Tibial nerve (tissue), 4 donors: Measurements from ENCODE around the gene RGS5. TPM values are rescaled to one million over a fixed set of nuclear protein-coding genes. Genes with fewer than 3 reads are reported as not detected.

Source experiments
- DNase-seq, 2 donors: peaks; one replicate each; pipeline ENCODE4 v3.0.0-alpha.2; 2019; ENCODE audit warnings: low spot score in 2 of 2
- H3K27ac ChIP-seq, 4 donors: fragments of 200-600 bp; sonication (generic) in 3 of 4; one replicate each; pipeline ENCODE4 v1.5.1; 2017 to 2019; ENCODE audit warnings: mild to moderate bottlenecking in 1 of 4
- H3K27me3 ChIP-seq, 2 donors: fragments of 200-600 bp; sonication (generic) in 1 of 2; one replicate each; pipeline versions ENCODE4 v1.5.1 to v1.6.0; 2017 to 2019
- H3K36me3 ChIP-seq, 3 donors: fragments of 200-600 bp; sonication (generic); one replicate each; pipeline ENCODE4 v1.5.1; 2018 to 2019
- H3K4me1 ChIP-seq, 4 donors: fragments of 200-600 bp; sonication (generic) in 3 of 4; one replicate each; pipeline ENCODE4 v1.5.1; 2017 to 2019
- H3K4me3 ChIP-seq, 4 donors: fragments of 200-600 bp; sonication (generic) in 3 of 4; one replicate each; pipeline ENCODE4 v1.5.1; 2017 to 2019; ENCODE audit warnings: mild to moderate bottlenecking in 1 of 4, moderate library complexity in 1 of 4
- H3K9me3 ChIP-seq, 4 donors: fragments of 200-600 bp; sonication (generic) in 3 of 4; one replicate each; pipeline ENCODE4 v1.5.1; 2017 to 2019
- EP300 ChIP-seq, 2 donors: sonication (generic); formaldehyde crosslinking; IDR thresholded peaks; one replicate each; pipeline ENCODE4 v1.6.1; 2017; ENCODE audit warnings: antibody characterized with exemption in 2 of 2, mild to moderate bottlenecking in 1 of 2
- POLR2A ChIP-seq, 2 donors: fragments of 450-650 bp; IDR thresholded peaks; one replicate each; pipeline ENCODE4 v1.6.1; 2017; ENCODE audit warnings: antibody characterized with exemption in 2 of 2, mild to moderate bottlenecking in 2 of 2, moderate library complexity in 2 of 2
- WGBS, 2 donors: methylation state at CpG; one replicate each; pipeline ENCODE4 v1.1.5; 2018; 5-methylcytosine and 5-hydroxymethylcytosine counted together
- total RNA-seq, 4 donors: library from RNA; depleted of rRNA; stranded (reverse); fragments of >200 nt; gene quantifications; one replicate each; pipeline ENCODE4 v1.1.0, GENCODE V29; 2016
- TF ChIP-seq, protein P1 (sequence below), 5 experiments: fragments of 200-600 bp in 3 of 5; fragments of 450-650 bp in 2 of 5; sonication (generic) in 3 of 5; IDR thresholded peaks; one replicate each; pipeline ENCODE4 v1.5.1; 2016 to 2019; ENCODE audit warnings: antibody characterized with exemption in 5 of 5, mild to moderate bottlenecking in 3 of 5, moderate library complexity in 2 of 5

Gene RGS5
- total RNA-seq, 4 donors from 2014 or later, result 21.3 to 71.0 (median 43.7) TPM

- DNase-seq, result no peak
- no peaks in the 10 kb centered on the region for H3K9me3 ChIP-seq
- 88 to 89% methylated on average over 5 of the region's 5 CpGs for WGBS, 2 donors
- peaks cover 0 to 5% (median 0%) of the 10 kb centered on the region in 3 donors for H3K36me3 ChIP-seq
- H3K27ac ChIP-seq, result no peak overlapping the region
- TF ChIP-seq EP300 (IDR thresholded peaks at IDR 0.05) (no peak), POLR2A (IDR thresholded peaks at IDR 0.05) (no peak)
- TF ChIP-seq, protein P1, sequence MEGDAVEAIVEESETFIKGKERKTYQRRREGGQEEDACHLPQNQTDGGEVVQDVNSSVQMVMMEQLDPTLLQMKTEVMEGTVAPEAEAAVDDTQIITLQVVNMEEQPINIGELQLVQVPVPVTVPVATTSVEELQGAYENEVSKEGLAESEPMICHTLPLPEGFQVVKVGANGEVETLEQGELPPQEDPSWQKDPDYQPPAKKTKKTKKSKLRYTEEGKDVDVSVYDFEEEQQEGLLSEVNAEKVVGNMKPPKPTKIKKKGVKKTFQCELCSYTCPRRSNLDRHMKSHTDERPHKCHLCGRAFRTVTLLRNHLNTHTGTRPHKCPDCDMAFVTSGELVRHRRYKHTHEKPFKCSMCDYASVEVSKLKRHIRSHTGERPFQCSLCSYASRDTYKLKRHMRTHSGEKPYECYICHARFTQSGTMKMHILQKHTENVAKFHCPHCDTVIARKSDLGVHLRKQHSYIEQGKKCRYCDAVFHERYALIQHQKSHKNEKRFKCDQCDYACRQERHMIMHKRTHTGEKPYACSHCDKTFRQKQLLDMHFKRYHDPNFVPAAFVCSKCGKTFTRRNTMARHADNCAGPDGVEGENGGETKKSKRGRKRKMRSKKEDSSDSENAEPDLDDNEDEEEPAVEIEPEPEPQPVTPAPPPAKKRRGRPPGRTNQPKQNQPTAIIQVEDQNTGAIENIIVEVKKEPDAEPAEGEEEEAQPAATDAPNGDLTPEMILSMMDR (IDR thresholded peaks at IDR 0.05), result no peak
- H3K4me1 ChIP-seq, result no peaks in the 10 kb centered on the region
- no peak overlapping the region for H3K4me3 ChIP-seq
- H3K27me3 ChIP-seq, result no peaks in the 10 kb centered on the region
Measured at GRCh38 chr1:163155606-163156005, 47.1 kb downstream of the RGS5 start.

DNA sequence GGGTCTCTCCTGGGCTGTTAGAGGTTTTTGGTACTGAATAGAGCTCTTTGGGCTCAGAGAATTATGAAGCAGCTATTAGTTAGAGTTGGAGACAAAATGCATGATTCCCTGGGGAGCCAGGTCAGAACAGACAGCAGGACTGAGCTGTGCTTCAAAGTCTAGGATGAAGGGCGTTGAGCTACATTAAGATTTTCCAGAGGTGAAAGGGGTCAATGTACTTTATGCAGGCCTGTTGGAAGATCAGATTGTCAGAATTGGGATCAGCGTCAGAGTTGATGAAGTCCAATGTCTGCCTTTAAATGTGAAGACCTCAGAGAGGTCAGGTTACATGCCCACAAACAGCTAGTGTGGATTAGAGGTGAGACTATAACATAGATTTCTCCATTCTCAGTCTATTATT is 53.8 kb downstream of the RGS5 start:
- no peak for DNase-seq
- WGBS, 2 donors, result 76 to 84% methylated on average over 2 of the region's 2 CpGs
- TF ChIP-seq, protein P1 (IDR thresholded peaks at IDR 0.05), result no peak
- no peak for TF ChIP-seq EP300 (IDR thresholded peaks at IDR 0.05)
- TF ChIP-seq POLR2A (IDR thresholded peaks at IDR 0.05), result no peak

DNA sequence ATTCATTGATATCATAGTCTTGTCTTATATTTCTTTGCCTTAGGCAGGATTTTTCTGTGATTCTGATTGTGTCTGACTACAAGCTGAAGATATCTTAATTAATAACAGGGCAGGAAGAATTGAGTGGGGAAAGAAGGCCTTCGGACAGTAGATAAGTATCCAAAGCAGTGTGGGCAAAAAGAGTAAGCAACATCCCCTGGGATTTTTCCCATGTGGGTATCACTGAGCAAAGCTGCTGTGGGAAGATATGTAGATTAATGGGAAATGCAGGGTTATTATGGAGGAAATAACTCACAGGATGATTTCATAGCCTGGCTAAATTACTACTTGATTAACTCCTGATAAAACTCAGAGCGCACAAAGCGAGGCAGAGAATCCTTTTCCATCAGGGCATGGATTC is 55.7 kb downstream of the RGS5 start:
- Histone ChIP-seq H3K4me1 (no peaks in the 10 kb centered on the region), H3K9me3 (no peaks in the 10 kb centered on the region), H3K27ac (no peak overlapping the region), H3K36me3 (peaks cover 0 to under 1% (median 0%) of the 10 kb centered on the region in 3 donors), H3K4me3 (no peak overlapping the region), H3K27me3 (no peaks in the 10 kb centered on the region)
- no peak for DNase-seq
- TF ChIP-seq, protein P1 (IDR thresholded peaks at IDR 0.05), result no peak
- WGBS, 2 donors, result 86 to 90% methylated on average over 3 of the region's 3 CpGs

More for the DNA sequence above, 53.8 kb downstream of the RGS5 start:
- Histone ChIP-seq H3K27ac (no peak overlapping the region), H3K4me1 (no peaks in the 10 kb centered on the region), H3K27me3 (no peaks in the 10 kb centered on the region), H3K36me3 (peaks cover 0 to 5% (median 0%) of the 10 kb centered on the region in 3 donors), H3K9me3 (no peaks in the 10 kb centered on the region), H3K4me3 (no peak overlapping the region)

GRCh38 chr1:163145435-163145834 is 57.3 kb downstream of the RGS5 start:
- TF ChIP-seq POLR2A (IDR thresholded peaks at IDR 0.05) (no peak), EP300 (IDR thresholded peaks at IDR 0.05) (no peak)
- TF ChIP-seq, protein P1 (IDR thresholded peaks at IDR 0.05), result no peak
- no peak for DNase-seq

GRCh38 chr1:163144418-163144817 is 58.3 kb downstream of the RGS5 start:
- DNase-seq, result no peak
- H3K4me1 ChIP-seq, result no peaks in the 10 kb centered on the region
- no peak overlapping the region for H3K4me3 ChIP-seq
- WGBS, 2 donors, result 50 to 67% methylated on average over 3 of the region's 3 CpGs
- no peak overlapping the region for H3K27ac ChIP-seq
- no peaks in the 10 kb centered on the region for H3K36me3 ChIP-seq
- no peaks in the 10 kb centered on the region for H3K9me3 ChIP-seq
- TF ChIP-seq EP300 (IDR thresholded peaks at IDR 0.05) (no peak), POLR2A (IDR thresholded peaks at IDR 0.05) (no peak)
- TF ChIP-seq, protein P1 (IDR thresholded peaks at IDR 0.05), result no peak
- no peaks in the 10 kb centered on the region for H3K27me3 ChIP-seq

More at GRCh38 chr1:163145435-163145834, 57.3 kb downstream of the RGS5 start:
- no peaks in the 10 kb centered on the region for H3K4me1 ChIP-seq
- H3K4me3 ChIP-seq, result no peak overlapping the region
- no peaks in the 10 kb centered on the region for H3K36me3 ChIP-seq
- no peak overlapping the region for H3K27ac ChIP-seq
- H3K27me3 ChIP-seq, result no peaks in the 10 kb centered on the region
- WGBS, 2 donors, result 91 to 93% methylated on average over 1 of the region's 1 CpG
- H3K9me3 ChIP-seq, result no peaks in the 10 kb centered on the region
